ENCODE data around the gene ZBTB12. TPM values are rescaled to one million over a fixed set of nuclear protein-coding genes. Genes with fewer than 3 reads are reported as not detected.

Gene ZBTB12
- total and polyA plus RNA-seq, 2 of the 13 experiments (the other 11 are each of a cell fraction or from before 2014, with no cell fraction given) = 4.8 to 6.0 TPM

GRCh38 chr6:31877125-31877650 is 24.7 kb downstream of the ZBTB12 start (continued):
- no peak for TF ChIP-seq USF2 (IDR thresholded peaks at IDR 0.05; ENCODE audit: low read depth, low read length)
- TF ChIP-seq USF2 (CRISPR knock-in tag; IDR thresholded peaks at IDR 0.05; ENCODE audit: borderline replicate concordance) = no peak
- TF ChIP-seq NR0B2 (CRISPR knock-in tag; IDR thresholded peaks at IDR 0.05) = no peak
- no peak for TF ChIP-seq HNF1A (IDR thresholded peaks at IDR 0.05; ENCODE audit: low read depth)
- 0 out of 2 replicates have a peak, but pooled peaks have one; percentile 15 for TF ChIP-seq HNF1A (CRISPR knock-in tag; IDR thresholded peaks at IDR 0.05; ENCODE audit: borderline replicate concordance)
- TF ChIP-seq ZNF609 (CRISPR knock-in tag; IDR thresholded peaks at IDR 0.05; ENCODE audit: borderline replicate concordance) = no peak
- no peak for TF ChIP-seq ZNF317 (CRISPR knock-in tag; IDR thresholded peaks at IDR 0.05)
- no peak for TF ChIP-seq ZNF780A (CRISPR knock-in tag; IDR thresholded peaks at IDR 0.05)
- 0 out of 2 replicates have a peak, but pooled peaks have one; percentile 44 for TF ChIP-seq ZNF639 (CRISPR knock-in tag; conservative IDR thresholded peaks at IDR 0.05)
- no peak for TF ChIP-seq ZBTB38 (CRISPR knock-in tag; IDR thresholded peaks at IDR 0.05)
- TF ChIP-seq RBAK (CRISPR knock-in tag; IDR thresholded peaks at IDR 0.05) = no peak
- no peak for TF ChIP-seq TMF1 (CRISPR knock-in tag; IDR thresholded peaks at IDR 0.05; ENCODE audit: low read depth)
- TF ChIP-seq DR1 (CRISPR knock-in tag; IDR thresholded peaks at IDR 0.05) = no peak
- no peak for TF ChIP-seq JDP2 (CRISPR knock-in tag; IDR thresholded peaks at IDR 0.05; ENCODE audit: borderline replicate concordance)

Data from HepG2 (cell line).